HEK293 (cell line): Measurements from ENCODE around the gene C1QTNF12.

ENCODE experiments used
- BCL6B ChIP-seq: fragments of 450-650 bp; formaldehyde crosslinking; IDR thresholded peaks from 2 replicates; pipeline ENCODE4 v1.5.1; 2017; ENCODE audit warnings: missing biosample characterization, missing genetic modification characterization
- FEZF1 ChIP-seq: fragments of 450-650 bp; formaldehyde crosslinking; IDR thresholded peaks from 2 replicates; pipeline ENCODE4 v1.5.1; 2016; ENCODE audit warnings: missing biosample characterization, missing genetic modification characterization
- HOXD13 ChIP-seq: sonication (generic); formaldehyde crosslinking; IDR thresholded peaks from 2 replicates; pipeline ENCODE4 v1.8.0; 2022; ENCODE audit warnings: missing genetic modification reagents, borderline replicate concordance
- INSM2 ChIP-seq: fragments of 450-650 bp; formaldehyde crosslinking; IDR thresholded peaks from 2 replicates; pipeline ENCODE4 v1.5.1; 2016; ENCODE audit warnings: missing biosample characterization, missing genetic modification characterization
- KLF16 ChIP-seq: fragments of 450-650 bp; formaldehyde crosslinking; IDR thresholded peaks from 2 replicates; pipeline ENCODE4 v1.5.1; 2017; ENCODE audit warnings: missing biosample characterization, missing genetic modification characterization
- KLF9 ChIP-seq: fragments of 450-650 bp; formaldehyde crosslinking; IDR thresholded peaks from 2 replicates; pipeline ENCODE4 v1.5.1; 2016; ENCODE audit warnings: missing biosample characterization, missing genetic modification characterization, low read depth
- MEIS1 ChIP-seq: sonication (generic); formaldehyde crosslinking; IDR thresholded peaks from 2 replicates; pipeline ENCODE4 v1.8.1; 2022; ENCODE audit warnings: missing genetic modification reagents, mild to moderate bottlenecking, borderline replicate concordance
- OSR2 ChIP-seq: fragments of 450-650 bp; formaldehyde crosslinking; IDR thresholded peaks from 2 replicates; pipeline ENCODE4 v1.5.1; 2016; ENCODE audit warnings: missing biosample characterization, missing genetic modification characterization
- PRDM6 ChIP-seq: fragments of 450-650 bp; formaldehyde crosslinking; IDR thresholded peaks from 2 replicates; pipeline ENCODE4 v1.5.1; 2017; ENCODE audit warnings: missing biosample characterization, missing genetic modification characterization
- REPIN1 ChIP-seq: fragments of 450-650 bp; formaldehyde crosslinking; IDR thresholded peaks from 2 replicates; pipeline ENCODE4 v1.5.1; 2017; ENCODE audit warnings: missing biosample characterization, missing genetic modification characterization, low read depth
- TCF7L2 ChIP-seq: IDR thresholded peaks from 2 replicates; pipeline ENCODE4 v1.6.1; 2011; ENCODE audit warnings: low read depth, mild to moderate bottlenecking, inconsistent platforms, low read length, moderate library complexity, borderline replicate concordance
- ZNF112 ChIP-seq: fragments of 450-650 bp; formaldehyde crosslinking; IDR thresholded peaks from 2 replicates; pipeline ENCODE4 v1.5.0; 2017; ENCODE audit warnings: missing biosample characterization, missing genetic modification characterization
- ZNF138 ChIP-seq: fragments of 450-650 bp; formaldehyde crosslinking; IDR thresholded peaks from 2 replicates; pipeline ENCODE4 v1.5.1; 2016; ENCODE audit warnings: missing biosample characterization, missing genetic modification characterization, borderline replicate concordance
- ZNF174 ChIP-seq: fragments of 450-650 bp; formaldehyde crosslinking; IDR thresholded peaks from 2 replicates; pipeline ENCODE4 v1.5.0; 2017; ENCODE audit warnings: missing biosample characterization, mild to moderate bottlenecking, missing genetic modification characterization
- ZNF248 ChIP-seq: fragments of 450-650 bp; formaldehyde crosslinking; IDR thresholded peaks from 2 replicates; pipeline ENCODE4 v1.5.1; 2017; ENCODE audit warnings: missing biosample characterization, missing genetic modification characterization
- ZNF266 ChIP-seq: fragments of 450-650 bp; formaldehyde crosslinking; IDR thresholded peaks from 2 replicates; pipeline ENCODE4 v1.5.1; 2016; ENCODE audit warnings: missing biosample characterization, missing genetic modification characterization, low read depth
- ZNF302 ChIP-seq: fragments of 450-650 bp; formaldehyde crosslinking; IDR thresholded peaks from 2 replicates; pipeline ENCODE4 v1.5.1; 2016; ENCODE audit warnings: missing biosample characterization, missing genetic modification characterization, low read depth
- ZNF341 ChIP-seq: fragments of 450-650 bp; formaldehyde crosslinking; IDR thresholded peaks from 2 replicates; pipeline ENCODE4; 2016; ENCODE audit warnings: low read depth, missing biosample characterization, missing genetic modification characterization
- ZNF37A ChIP-seq: fragments of 450-650 bp; IDR thresholded peaks from 2 replicates; pipeline ENCODE4 v1.5.1; 2018; ENCODE audit warnings: missing biosample characterization, missing genetic modification characterization
- ZNF394 ChIP-seq: fragments of 450-650 bp; formaldehyde crosslinking; IDR thresholded peaks from 2 replicates; pipeline ENCODE4 v1.5.1; 2016; ENCODE audit warnings: missing biosample characterization, missing genetic modification characterization, mild to moderate bottlenecking, moderate library complexity, borderline replicate concordance
- ZNF510 ChIP-seq: fragments of 450-650 bp; formaldehyde crosslinking; IDR thresholded peaks from 2 replicates; pipeline ENCODE4 v1.5.1; 2018; ENCODE audit warnings: mild to moderate bottlenecking, missing genetic modification characterization, missing biosample characterization; ENCODE audit not compliant: insufficient replicate concordance
- ZNF529 ChIP-seq: fragments of 450-650 bp; formaldehyde crosslinking; IDR thresholded peaks from 2 replicates; pipeline ENCODE4 v1.5.1; 2017; ENCODE audit warnings: missing genetic modification characterization, missing biosample characterization; ENCODE audit not compliant: insufficient replicate concordance
- ZNF530 ChIP-seq: fragments of 450-650 bp; formaldehyde crosslinking; IDR thresholded peaks from 2 replicates; pipeline ENCODE4 v1.5.1; 2016; ENCODE audit warnings: low read depth, missing biosample characterization, missing genetic modification characterization
- ZNF670 ChIP-seq: fragments of 450-650 bp; formaldehyde crosslinking; IDR thresholded peaks from 2 replicates; pipeline ENCODE4 v1.5.1; 2016; ENCODE audit warnings: missing biosample characterization, missing genetic modification characterization, low read depth
- ZNF768 ChIP-seq: fragments of 450-650 bp; formaldehyde crosslinking; IDR thresholded peaks from 2 replicates; pipeline ENCODE4 v1.5.1; 2018; ENCODE audit warnings: missing biosample characterization, mild to moderate bottlenecking, missing genetic modification characterization
- ZNF777 ChIP-seq: fragments of 450-650 bp; formaldehyde crosslinking; IDR thresholded peaks from 2 replicates; pipeline ENCODE4 v1.5.1; 2017; ENCODE audit warnings: missing biosample characterization, missing genetic modification characterization, borderline replicate concordance
- ZNF843 ChIP-seq: fragments of 450-650 bp; formaldehyde crosslinking; IDR thresholded peaks from 2 replicates; pipeline ENCODE4 v1.5.1; 2016; ENCODE audit warnings: missing biosample characterization, missing genetic modification characterization
- ZSCAN30 ChIP-seq: fragments of 450-650 bp; IDR thresholded peaks from 2 replicates; pipeline ENCODE4 v1.5.1; 2018; ENCODE audit warnings: missing biosample characterization, mild to moderate bottlenecking, missing genetic modification characterization, moderate library complexity
- ZSCAN5A ChIP-seq: fragments of 450-650 bp; formaldehyde crosslinking; IDR thresholded peaks from 2 replicates; pipeline ENCODE4 v1.5.1; 2016; ENCODE audit warnings: missing biosample characterization, missing genetic modification characterization
- TF ChIP-seq, protein P1 (sequence below): fragments of 450-650 bp; formaldehyde crosslinking; IDR thresholded peaks from 2 replicates; pipeline ENCODE4 v1.5.1; 2016; ENCODE audit warnings: missing biosample characterization, missing genetic modification characterization, borderline replicate concordance
- TF ChIP-seq, protein P2 (sequence below): fragments of 450-650 bp; IDR thresholded peaks from 2 replicates; pipeline ENCODE4 v1.5.1; 2018; ENCODE audit warnings: missing biosample characterization, missing genetic modification characterization

C1QTNF12 gene

GRCh38 chr1:1231400-1232207, 14.9 kb downstream of the C1QTNF12 start, which contains the start of gene SDF4 (continued):
- 0 out of 2 replicates have a peak, but pooled peaks have one; percentile 56 for TF ChIP-seq KLF16 (tag by site-specific recombination)
- TF ChIP-seq BCL6B (tag by site-specific recombination), result no peak
- no peak for TF ChIP-seq ZSCAN5A
- no peak for TF ChIP-seq TCF7L2
- TF ChIP-seq MEIS1 (CRISPR knock-in tag), result no peak
- TF ChIP-seq, protein P1, sequence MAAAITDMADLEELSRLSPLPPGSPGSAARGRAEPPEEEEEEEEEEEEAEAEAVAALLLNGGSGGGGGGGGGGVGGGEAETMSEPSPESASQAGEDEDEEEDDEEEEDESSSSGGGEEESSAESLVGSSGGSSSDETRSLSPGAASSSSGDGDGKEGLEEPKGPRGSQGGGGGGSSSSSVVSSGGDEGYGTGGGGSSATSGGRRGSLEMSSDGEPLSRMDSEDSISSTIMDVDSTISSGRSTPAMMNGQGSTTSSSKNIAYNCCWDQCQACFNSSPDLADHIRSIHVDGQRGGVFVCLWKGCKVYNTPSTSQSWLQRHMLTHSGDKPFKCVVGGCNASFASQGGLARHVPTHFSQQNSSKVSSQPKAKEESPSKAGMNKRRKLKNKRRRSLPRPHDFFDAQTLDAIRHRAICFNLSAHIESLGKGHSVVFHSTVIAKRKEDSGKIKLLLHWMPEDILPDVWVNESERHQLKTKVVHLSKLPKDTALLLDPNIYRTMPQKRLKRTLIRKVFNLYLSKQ (tag by site-specific recombination), result no peak
- TF ChIP-seq ZNF112 (tag by site-specific recombination), result no peak
- TF ChIP-seq, protein P2, sequence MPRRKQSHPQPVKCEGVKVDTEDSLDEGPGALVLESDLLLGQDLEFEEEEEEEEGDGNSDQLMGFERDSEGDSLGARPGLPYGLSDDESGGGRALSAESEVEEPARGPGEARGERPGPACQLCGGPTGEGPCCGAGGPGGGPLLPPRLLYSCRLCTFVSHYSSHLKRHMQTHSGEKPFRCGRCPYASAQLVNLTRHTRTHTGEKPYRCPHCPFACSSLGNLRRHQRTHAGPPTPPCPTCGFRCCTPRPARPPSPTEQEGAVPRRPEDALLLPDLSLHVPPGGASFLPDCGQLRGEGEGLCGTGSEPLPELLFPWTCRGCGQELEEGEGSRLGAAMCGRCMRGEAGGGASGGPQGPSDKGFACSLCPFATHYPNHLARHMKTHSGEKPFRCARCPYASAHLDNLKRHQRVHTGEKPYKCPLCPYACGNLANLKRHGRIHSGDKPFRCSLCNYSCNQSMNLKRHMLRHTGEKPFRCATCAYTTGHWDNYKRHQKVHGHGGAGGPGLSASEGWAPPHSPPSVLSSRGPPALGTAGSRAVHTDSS (tag by site-specific recombination), result no peak
- TF ChIP-seq ZNF670 (tag by site-specific recombination), result no peak
- no peak for TF ChIP-seq ZNF174 (tag by site-specific recombination)
- no peak for TF ChIP-seq HOXD13
- no peak for TF ChIP-seq ZNF37A
- TF ChIP-seq ZNF768 (tag by site-specific recombination), result no peak
- no peak for TF ChIP-seq ZNF777 (tag by site-specific recombination)
- TF ChIP-seq PRDM6 (tag by site-specific recombination), result no peak
- 0 out of 2 replicates have a peak, but pooled peaks have one; percentile 14 for TF ChIP-seq OSR2
- TF ChIP-seq ZNF266, result no peak
- no peak for TF ChIP-seq ZNF302 (tag by site-specific recombination)
- no peak for TF ChIP-seq INSM2
- no peak for TF ChIP-seq ZNF510 (tag by site-specific recombination)
- peak; percentile 51 for TF ChIP-seq KLF9 (tag by site-specific recombination)
- TF ChIP-seq ZNF843 (tag by site-specific recombination), result 0 out of 2 replicates have a peak, but pooled peaks have one; percentile 37
- TF ChIP-seq ZNF341 (tag by site-specific recombination), result no peak
- no peak for TF ChIP-seq ZNF394 (tag by site-specific recombination)
- TF ChIP-seq ZSCAN30, result peak; percentile 69; the same call in 1 of the 2 replicates
- no peak for TF ChIP-seq ZNF248 (tag by site-specific recombination)
- TF ChIP-seq REPIN1 (tag by site-specific recombination), result no peak
- TF ChIP-seq FEZF1 (tag by site-specific recombination), result no peak
- TF ChIP-seq ZNF529 (tag by site-specific recombination), result no peak
- TF ChIP-seq ZNF138, result no peak
- no peak for TF ChIP-seq ZNF530 (tag by site-specific recombination)
